T-helper 2 cell (primary cell): ENCODE data around the gene ZNF714.
A peak's percentile ranks its signal among the peaks of the same experiment; 100 is the strongest.
"Not testable (repeated sequence)": the region's sequence is repeated elsewhere in the genome, so short reads cannot be mapped to it uniquely, and the experiment has no call there.

ENCODE experiments used
- DNase-seq, 5 experiments: peaks; one replicate each; pipeline versions ENCODE4 v3.0.0 to v3.0.0-alpha.2; 2012 to 2022

ZNF714 gene

DNA sequence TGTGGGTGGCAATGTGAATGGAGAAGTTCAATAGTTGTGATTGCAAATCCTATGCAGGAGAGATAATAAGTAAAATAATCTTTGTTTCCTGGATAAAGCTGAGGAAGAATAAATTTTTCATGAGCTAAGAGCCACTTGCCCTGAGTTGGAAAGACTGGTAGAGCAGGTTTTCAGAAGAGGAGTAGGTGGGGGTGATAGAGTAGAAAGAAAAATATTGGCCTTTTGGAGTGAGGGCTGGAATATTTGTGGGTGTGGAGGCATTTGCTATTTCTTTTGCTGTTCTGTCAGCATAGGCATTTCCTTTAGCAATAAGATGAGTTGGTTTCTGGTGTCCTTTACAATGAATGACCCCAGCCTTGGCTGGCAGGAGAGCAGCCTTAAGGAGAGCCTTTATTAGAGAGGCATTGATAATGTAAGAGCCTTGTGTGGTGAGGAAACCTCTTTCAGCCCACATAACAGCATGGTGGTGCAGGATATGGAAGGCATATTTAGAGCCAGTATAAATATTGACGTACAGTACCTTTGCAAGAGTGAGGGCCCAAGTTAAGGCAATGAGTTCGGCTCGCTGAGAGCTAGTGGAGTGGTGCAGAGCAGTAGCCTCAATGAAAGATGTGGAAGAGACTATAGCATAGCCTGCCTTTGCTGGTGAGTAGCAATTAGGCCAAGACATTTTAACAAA is 48.2 kb downstream of the ZNF714 start:
- no peak for DNase-seq

GRCh38 chr19:21133633-21134032 is 51.6 kb downstream of the ZNF714 start:
- DNase-seq, result no peak

- no peak for DNase-seq
Observed at GRCh38 chr19:21134934-21135366, 52.9 kb downstream of the ZNF714 start.

GRCh38 chr19:21135433-21135832 is 53.4 kb downstream of the ZNF714 start:
- no peak for DNase-seq

- no peak for DNase-seq
Observed at GRCh38 chr19:21138130-21138529, 56.1 kb downstream of the ZNF714 start.

GRCh38 chr19:21141006-21141405 is 59.0 kb downstream of the ZNF714 start:
- not testable (repeated sequence) for DNase-seq

GRCh38 chr19:21141787-21142464 is 59.9 kb downstream of the ZNF714 start, which contains the start of gene ZNF431:
Gene ZNF431 (plus strand): TSS chr19:21142040. CDS start chr19:21142184, 144 bp downstream.
- peak; percentile 61 to 98 (median 83) for DNase-seq

DNA sequence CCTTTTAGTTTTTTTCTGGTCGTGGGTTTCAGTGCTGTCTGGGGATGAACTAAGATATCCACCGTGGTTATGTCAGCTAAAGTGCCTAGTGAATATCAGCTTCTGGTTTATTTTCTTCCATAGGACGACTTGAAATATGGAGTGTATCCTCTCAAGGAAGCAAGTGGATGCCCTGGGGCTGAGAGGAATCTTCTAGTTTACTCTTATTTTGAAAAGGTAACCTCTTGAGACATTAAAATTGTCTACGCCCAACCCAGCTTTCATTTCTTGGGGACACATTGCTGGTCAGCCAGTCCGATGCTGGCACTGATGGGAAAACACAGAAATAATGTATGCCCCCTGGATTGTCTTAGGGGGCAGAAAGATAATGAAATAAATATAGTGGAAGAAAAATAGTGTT is 61.4 kb downstream of the ZNF714 start:
- DNase-seq, result no peak

- DNase-seq, result no peak
Observed at GRCh38 chr19:21143854-21144253, 61.9 kb downstream of the ZNF714 start.

DNA sequence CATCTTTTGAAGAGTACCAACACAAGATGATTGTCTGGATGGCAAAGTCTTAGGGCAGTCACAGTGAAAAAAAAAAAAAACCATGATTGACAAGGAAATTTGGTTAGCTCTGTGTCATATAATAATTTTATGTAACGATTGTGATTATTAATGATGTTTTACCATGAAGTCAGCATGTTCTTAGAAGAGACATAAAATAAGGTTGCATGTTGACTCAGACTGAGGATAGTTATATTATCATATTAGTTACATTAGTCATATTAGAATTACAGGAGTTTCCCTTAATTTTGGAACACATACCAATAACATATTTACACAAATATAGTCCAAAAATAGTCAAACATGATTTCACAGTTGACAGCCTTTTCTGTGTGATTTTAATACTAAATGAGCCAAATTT is 65.5 kb downstream of the ZNF714 start:
- no peak for DNase-seq

DNA sequence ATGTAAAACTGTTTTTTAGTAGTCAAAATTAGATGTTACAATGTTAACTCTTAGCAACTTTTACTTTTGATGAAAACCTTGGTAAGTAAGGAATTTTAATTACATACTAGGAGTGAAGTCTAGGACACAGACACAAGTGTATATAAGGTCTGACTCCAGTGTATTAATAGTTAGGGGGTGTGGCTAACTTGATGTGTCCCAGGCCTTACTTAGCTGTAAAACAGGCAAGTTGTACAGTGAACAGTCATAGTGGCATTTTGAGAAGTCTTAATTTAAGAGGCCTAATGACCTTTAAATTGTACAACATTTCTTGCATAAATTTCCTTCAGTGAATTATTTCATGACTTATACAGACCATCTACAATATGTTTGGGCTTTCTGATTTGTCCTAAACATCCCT is 66.7 kb downstream of the ZNF714 start:
- DNase-seq, result no peak

DNA sequence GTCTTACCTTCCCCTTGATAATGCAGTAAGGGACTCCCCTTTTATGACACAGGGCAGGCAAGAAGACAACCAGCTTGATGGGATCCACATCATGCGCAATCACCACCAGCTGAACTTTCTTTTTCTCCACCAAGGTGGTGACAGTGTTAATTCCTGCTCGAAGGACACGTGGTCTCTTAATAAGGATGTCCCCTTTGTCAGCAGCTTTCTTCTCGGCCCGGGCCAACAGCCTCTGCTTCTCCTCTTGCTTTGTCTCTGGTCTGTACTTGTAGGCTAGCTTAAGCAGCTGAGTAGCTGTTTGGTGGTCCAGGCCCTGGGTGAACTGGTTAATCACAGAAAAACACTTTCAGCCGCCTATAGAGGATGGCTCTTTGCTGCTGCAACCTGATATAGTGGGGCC is 67.9 kb downstream of the ZNF714 start:
- no peak for DNase-seq

DNA sequence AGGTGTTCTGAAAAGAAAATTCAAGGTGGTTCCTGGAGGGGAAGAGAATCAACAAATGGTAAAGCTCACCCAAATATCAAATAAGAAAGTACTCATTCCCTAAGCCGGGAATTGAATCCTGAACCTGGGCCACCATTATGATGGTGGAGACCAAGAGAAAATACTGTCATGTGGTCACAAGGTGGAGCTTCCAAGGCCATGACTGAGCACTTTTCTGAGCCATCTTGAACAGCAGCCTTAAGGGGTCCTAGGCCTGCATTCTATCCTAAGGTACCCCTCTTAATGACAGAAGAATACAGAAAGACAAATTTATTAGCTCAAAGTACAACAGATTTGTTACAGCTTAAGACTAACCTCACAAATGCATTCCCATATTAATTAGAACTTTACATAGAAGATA is 69.5 kb downstream of the ZNF714 start:
- DNase-seq, result no peak

- DNase-seq, result no peak
Observed at GRCh38 chr19:21158523-21159135, 76.6 kb downstream of the ZNF714 start.

- DNase-seq, result no peak
Observed at GRCh38 chr19:21164541-21164940, 82.5 kb downstream of the ZNF714 start.

- DNase-seq, result no peak
Observed at GRCh38 chr19:21166436-21166835, 84.4 kb downstream of the ZNF714 start.
